Measurements from ENCODE around the gene CENPO.

DNA sequence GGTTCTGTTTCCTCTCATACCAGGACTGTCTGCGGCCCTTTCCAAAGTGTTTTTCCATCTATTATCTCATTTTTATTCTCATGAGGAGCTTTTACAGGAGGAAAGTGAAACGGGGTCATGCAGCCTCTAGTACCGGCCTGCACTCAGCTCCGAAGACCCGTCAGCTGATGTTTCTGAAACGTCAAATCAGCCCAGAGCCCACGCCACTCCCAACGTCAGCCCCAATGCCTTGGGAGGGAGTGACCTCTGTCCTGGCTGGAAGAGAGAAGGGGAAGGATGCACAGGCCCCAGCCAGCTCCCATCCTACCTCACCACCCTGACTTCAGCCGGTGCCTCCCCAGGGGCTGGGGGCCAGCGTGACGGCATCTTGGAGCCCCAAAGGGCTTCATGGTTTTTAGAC is 68.3 kb downstream of the CENPO start:
- TF ChIP-seq EZH2 (IDR thresholded peaks at IDR 0.05; ENCODE audit: insufficient read depth, poor library complexity, severe bottlenecking) (no peak), EZH2phosphoT487 (IDR thresholded peaks at IDR 0.05; ENCODE audit: insufficient read depth, low read depth) (no peak)

Measured in GM23248 (cell line).